Stimulated activated naive B cell treated with anti-CD40 and anti-IgM and Interleukin-4, amounts not matched to agents 10 μg/mL and 1 μg/mL and 100 μg/mL, for 72 hours (primary cell): Measurements from ENCODE around the gene UNC119B.

Experiments used
- ATAC-seq, 2 donors: fragments of 150-1000 bp; cut with Tn5 transposase; replicated peaks; 2 replicates each; pipeline ENCODE4 v1.10.0; 2021; ENCODE audit warnings: moderate library complexity in 1 of 2
- DNase-seq: peaks from one replicate; pipeline ENCODE4 v3.0.0; 2021
- H3K27ac Mint-ChIP-seq: one replicate; pipeline ENCODE4 v1.8.0; 2022; ENCODE audit warnings: mild to moderate bottlenecking, mixed read lengths
- H3K27me3 Mint-ChIP-seq, 2 donors: one replicate each; pipeline ENCODE4 v1.8.0; 2022; ENCODE audit warnings: mixed read lengths in 2 of 2
- H3K36me3 Mint-ChIP-seq, 2 donors: one replicate each; pipeline ENCODE4 v1.8.0; 2022; ENCODE audit warnings: mixed read lengths in 2 of 2, mild to moderate bottlenecking in 1 of 2
- H3K4me1 Mint-ChIP-seq, 2 donors: one replicate each; pipeline ENCODE4 v1.8.0; 2022; ENCODE audit warnings: mixed read lengths in 2 of 2, mild to moderate bottlenecking in 1 of 2
- H3K4me3 Mint-ChIP-seq, 2 donors: one replicate each; pipeline ENCODE4 v1.8.0; 2022; ENCODE audit warnings: mild to moderate bottlenecking in 2 of 2, mixed read lengths in 2 of 2, moderate library complexity in 1 of 2
- H3K9me3 Mint-ChIP-seq, 2 donors: one replicate each; pipeline ENCODE4 v1.8.0; 2022; ENCODE audit warnings: mixed read lengths in 2 of 2, mild to moderate bottlenecking in 1 of 2

The UNC119B gene

GRCh38 chr12:120697344-120697743 is 12.9 kb upstream of the UNC119B start:
- DNase-seq (no peak), ATAC-seq (no peak)
- Mint-ChIP-seq H3K27me3 (no peaks in the 10 kb centered on the region), H3K36me3 (peaks cover 50 to 86% of the 10 kb centered on the region in 2 donors), H3K4me3 (no peak overlapping the region), H3K27ac (no peak overlapping the region), H3K9me3 (no peaks in the 10 kb centered on the region), H3K4me1 (peaks cover 10 to 29% of the 10 kb centered on the region in 2 donors)

GRCh38 chr12:120698665-120699064 is 11.6 kb upstream of the UNC119B start:
- ATAC-seq (no peak), DNase-seq (no peak)
- no peaks in the 10 kb centered on the region for H3K9me3 Mint-ChIP-seq
- H3K27me3 Mint-ChIP-seq: no peaks in the 10 kb centered on the region
- H3K4me1 Mint-ChIP-seq: peaks cover 5 to 18% of the 10 kb centered on the region in 2 donors
- H3K27ac Mint-ChIP-seq: no peak overlapping the region
- peaks cover 56 to 88% of the 10 kb centered on the region in 2 donors for H3K36me3 Mint-ChIP-seq
- no peak overlapping the region for H3K4me3 Mint-ChIP-seq

GRCh38 chr12:120699553-120699952 is 10.7 kb upstream of the UNC119B start:
- Mint-ChIP-seq H3K9me3 (no peaks in the 10 kb centered on the region), H3K27me3 (no peaks in the 10 kb centered on the region), H3K4me1 (peaks cover 5 to 18% of the 10 kb centered on the region in 2 donors), H3K36me3 (peaks cover 54 to 82% of the 10 kb centered on the region in 2 donors), H3K27ac (no peak overlapping the region), H3K4me3 (no peak overlapping the region)
- ATAC-seq (no peak), DNase-seq (no peak)

GRCh38 chr12:120700886-120701285 is 9.4 kb upstream of the UNC119B start:
- no peak overlapping the region for H3K27ac Mint-ChIP-seq
- H3K4me3 Mint-ChIP-seq: no peak overlapping the region
- DNase-seq: no peak
- no peaks in the 10 kb centered on the region for H3K27me3 Mint-ChIP-seq
- ATAC-seq: no peak
- no peaks in the 10 kb centered on the region for H3K9me3 Mint-ChIP-seq
- peaks cover 3 to 12% of the 10 kb centered on the region in 2 donors for H3K4me1 Mint-ChIP-seq
- H3K36me3 Mint-ChIP-seq: peaks cover 46 to 77% of the 10 kb centered on the region in 2 donors

GRCh38 chr12:120702637-120703036 is 7.6 kb upstream of the UNC119B start:
- no peak overlapping the region for H3K4me3 Mint-ChIP-seq
- no peak overlapping the region for H3K27ac Mint-ChIP-seq
- no peaks in the 10 kb centered on the region for H3K27me3 Mint-ChIP-seq
- ATAC-seq (no peak), DNase-seq (no peak)
- H3K9me3 Mint-ChIP-seq: no peaks in the 10 kb centered on the region
- H3K4me1 Mint-ChIP-seq: peaks cover 0 to 6% of the 10 kb centered on the region in 2 donors
- peaks cover 33 to 65% of the 10 kb centered on the region in 2 donors for H3K36me3 Mint-ChIP-seq

- Mint-ChIP-seq H3K36me3 (peaks cover 33 to 58% of the 10 kb centered on the region in 2 donors), H3K27ac (peak overlapping the region; percentile 20), H3K4me1 (peaks cover 0 to 6% of the 10 kb centered on the region in 2 donors), H3K9me3 (no peaks in the 10 kb centered on the region), H3K4me3 (no peak overlapping the region), H3K27me3 (no peaks in the 10 kb centered on the region)
- DNase-seq: no peak
- ATAC-seq: no peak
Measured at GRCh38 chr12:120703311-120703942, 6.8 kb upstream of the UNC119B start.

- DNase-seq (no peak), ATAC-seq (no peak)
- H3K4me3 Mint-ChIP-seq: no peak overlapping the region
- H3K4me1 Mint-ChIP-seq: peaks cover 4 to 5% of the 10 kb centered on the region in 2 donors
- no peaks in the 10 kb centered on the region for H3K9me3 Mint-ChIP-seq
- no peak overlapping the region for H3K27ac Mint-ChIP-seq
- H3K27me3 Mint-ChIP-seq: no peaks in the 10 kb centered on the region
- peaks cover 26 to 37% of the 10 kb centered on the region in 2 donors for H3K36me3 Mint-ChIP-seq
Measured at GRCh38 chr12:120705618-120706017, 4.6 kb upstream of the UNC119B start.

- Mint-ChIP-seq H3K4me3 (no peak overlapping the region), H3K27me3 (no peaks in the 10 kb centered on the region), H3K36me3 (peaks cover 22 to 33% of the 10 kb centered on the region in 2 donors), H3K9me3 (no peaks in the 10 kb centered on the region), H3K27ac (no peak overlapping the region), H3K4me1 (peaks cover 5 to 7% of the 10 kb centered on the region in 2 donors)
- ATAC-seq: no peak
- no peak for DNase-seq
Measured at GRCh38 chr12:120706029-120706428, 4.2 kb upstream of the UNC119B start.

- Mint-ChIP-seq H3K4me3 (no peak overlapping the region), H3K27me3 (no peaks in the 10 kb centered on the region), H3K36me3 (peaks cover 6 to 14% of the 10 kb centered on the region in 2 donors), H3K4me1 (peaks cover 16 to 21% of the 10 kb centered on the region in 2 donors), H3K27ac (no peak overlapping the region), H3K9me3 (no peaks in the 10 kb centered on the region)
- ATAC-seq (no peak), DNase-seq (no peak)
Measured at GRCh38 chr12:120708651-120709050, 1.6 kb upstream of the UNC119B start.

- H3K36me3 Mint-ChIP-seq: peaks cover 8 to 19% of the 10 kb centered on the region in 2 donors
- ATAC-seq (peak; percentile 49 to 56), DNase-seq (no peak)
- H3K27me3 Mint-ChIP-seq: no peaks in the 10 kb centered on the region
- H3K4me3 Mint-ChIP-seq: peak overlapping the region; percentile 87 to 93
- H3K27ac Mint-ChIP-seq: peak overlapping the region; percentile 82
- H3K4me1 Mint-ChIP-seq: peaks cover 20 to 25% of the 10 kb centered on the region in 2 donors
- no peaks in the 10 kb centered on the region for H3K9me3 Mint-ChIP-seq
Measured at GRCh38 chr12:120710805-120711296, 593 bp downstream of the UNC119B start.

GRCh38 chr12:120711411-120711810 is 1.2 kb downstream of the UNC119B start:
- Mint-ChIP-seq H3K4me3 (peak overlapping the region; percentile 87 to 93), H3K27ac (peak overlapping the region; percentile 82), H3K27me3 (no peaks in the 10 kb centered on the region), H3K36me3 (peaks cover 12 to 18% of the 10 kb centered on the region in 2 donors), H3K4me1 (peaks cover 20 to 25% of the 10 kb centered on the region in 2 donors), H3K9me3 (no peaks in the 10 kb centered on the region)
- ATAC-seq (no peak), DNase-seq (no peak)

GRCh38 chr12:120712610-120713009 is 2.4 kb downstream of the UNC119B start:
- Mint-ChIP-seq H3K36me3 (peaks cover 18 to 23% of the 10 kb centered on the region in 2 donors), H3K27ac (no peak overlapping the region), H3K4me1 (peaks cover 20 to 25% of the 10 kb centered on the region in 2 donors), H3K9me3 (no peaks in the 10 kb centered on the region), H3K27me3 (no peaks in the 10 kb centered on the region), H3K4me3 (no peak overlapping the region)
- DNase-seq (no peak), ATAC-seq (no peak)

- Mint-ChIP-seq H3K4me1 (peaks cover 20 to 32% of the 10 kb centered on the region in 2 donors), H3K27ac (no peak overlapping the region), H3K36me3 (peaks cover 27 to 31% of the 10 kb centered on the region in 2 donors), H3K27me3 (no peaks in the 10 kb centered on the region), H3K4me3 (no peak overlapping the region), H3K9me3 (no peaks in the 10 kb centered on the region)
- ATAC-seq (peak; percentile 74 to 76), DNase-seq (peak; percentile 53)
Measured at GRCh38 chr12:120713861-120714482, 3.7 kb downstream of the UNC119B start.

GRCh38 chr12:120718055-120718454 is 7.8 kb downstream of the UNC119B start:
- Mint-ChIP-seq H3K27ac (no peak overlapping the region), H3K9me3 (no peaks in the 10 kb centered on the region), H3K4me3 (no peak overlapping the region), H3K36me3 (peaks cover 52 to 65% of the 10 kb centered on the region in 2 donors), H3K27me3 (no peaks in the 10 kb centered on the region), H3K4me1 (peaks cover 18 to 41% of the 10 kb centered on the region in 2 donors)
- DNase-seq: no peak
- no peak for ATAC-seq

- no peak for DNase-seq
- Mint-ChIP-seq H3K27ac (no peak overlapping the region), H3K36me3 (peaks cover 54 to 66% of the 10 kb centered on the region in 2 donors), H3K27me3 (no peaks in the 10 kb centered on the region), H3K4me1 (peaks cover 13 to 35% of the 10 kb centered on the region in 2 donors), H3K4me3 (no peak overlapping the region), H3K9me3 (no peaks in the 10 kb centered on the region)
- peak in 1 of 2 donors; percentile 41 for ATAC-seq
Measured at GRCh38 chr12:120719072-120719471, 8.8 kb downstream of the UNC119B start.
